ENCODE measurements around the gene TGFB1I1. TPM values are rescaled to one million over a fixed set of nuclear protein-coding genes. Genes with fewer than 3 reads are reported as not detected.

The TGFB1I1 gene
- total RNA-seq, 4 donors from 2014 or later = 16.1 to 33.7 (median 18.9) TPM

- ATAC-seq (ENCODE audit: low FRiP score) = peak; percentile 82
- DNase-seq (ENCODE audit: low spot score) = peak; percentile 68
- TF ChIP-seq, protein P1, sequence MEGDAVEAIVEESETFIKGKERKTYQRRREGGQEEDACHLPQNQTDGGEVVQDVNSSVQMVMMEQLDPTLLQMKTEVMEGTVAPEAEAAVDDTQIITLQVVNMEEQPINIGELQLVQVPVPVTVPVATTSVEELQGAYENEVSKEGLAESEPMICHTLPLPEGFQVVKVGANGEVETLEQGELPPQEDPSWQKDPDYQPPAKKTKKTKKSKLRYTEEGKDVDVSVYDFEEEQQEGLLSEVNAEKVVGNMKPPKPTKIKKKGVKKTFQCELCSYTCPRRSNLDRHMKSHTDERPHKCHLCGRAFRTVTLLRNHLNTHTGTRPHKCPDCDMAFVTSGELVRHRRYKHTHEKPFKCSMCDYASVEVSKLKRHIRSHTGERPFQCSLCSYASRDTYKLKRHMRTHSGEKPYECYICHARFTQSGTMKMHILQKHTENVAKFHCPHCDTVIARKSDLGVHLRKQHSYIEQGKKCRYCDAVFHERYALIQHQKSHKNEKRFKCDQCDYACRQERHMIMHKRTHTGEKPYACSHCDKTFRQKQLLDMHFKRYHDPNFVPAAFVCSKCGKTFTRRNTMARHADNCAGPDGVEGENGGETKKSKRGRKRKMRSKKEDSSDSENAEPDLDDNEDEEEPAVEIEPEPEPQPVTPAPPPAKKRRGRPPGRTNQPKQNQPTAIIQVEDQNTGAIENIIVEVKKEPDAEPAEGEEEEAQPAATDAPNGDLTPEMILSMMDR (IDR thresholded peaks at IDR 0.05) = no peak
Measured at GRCh38 chr16:31472709-31473203, 804 bp downstream of the TGFB1I1 start.

GRCh38 chr16:31473264-31473984, 1.5 kb downstream of the TGFB1I1 start:
- DNase-seq (ENCODE audit: low spot score) (no peak), ATAC-seq (ENCODE audit: low FRiP score) (no peak)
- TF ChIP-seq, protein P1 (IDR thresholded peaks at IDR 0.05) = no peak

DNA sequence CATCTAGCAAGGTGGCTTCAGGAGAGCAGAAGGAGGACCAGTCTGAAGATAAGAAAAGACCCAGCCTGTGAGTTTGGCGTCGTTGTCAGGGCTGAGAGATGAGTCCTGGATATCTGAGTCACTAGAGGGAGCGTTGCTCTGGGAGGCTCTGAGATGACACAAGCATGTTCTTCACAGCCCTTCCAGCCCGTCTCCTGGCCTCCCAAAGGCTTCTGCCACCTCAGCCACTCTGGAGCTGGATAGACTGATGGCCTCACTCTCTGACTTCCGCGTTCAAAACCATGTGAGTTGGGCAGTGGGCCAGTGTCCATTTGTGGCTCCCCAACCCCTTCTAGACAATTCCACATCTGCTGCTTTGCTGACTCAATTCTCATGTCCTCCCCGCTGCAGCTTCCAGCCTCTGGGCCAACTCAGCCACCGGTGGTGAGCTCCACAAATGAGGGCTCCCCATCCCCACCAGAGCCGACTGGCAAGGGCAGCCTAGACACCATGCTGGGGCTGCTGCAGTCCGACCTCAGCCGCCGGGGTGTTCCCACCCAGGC, 2.3 kb downstream of the TGFB1I1 start:
- ATAC-seq (ENCODE audit: low FRiP score) = no peak
- DNase-seq (ENCODE audit: low spot score) = no peak

GRCh38 chr16:31474773-31475738, 3.1 kb downstream of the TGFB1I1 start:
- no peak for ATAC-seq (ENCODE audit: low FRiP score)
- TF ChIP-seq, protein P1 (IDR thresholded peaks at IDR 0.05) = no peak
- DNase-seq (ENCODE audit: low spot score) = no peak

More for the DNA sequence above, 2.3 kb downstream of the TGFB1I1 start:
- TF ChIP-seq, protein P1 (IDR thresholded peaks at IDR 0.05) = no peak

DNA sequence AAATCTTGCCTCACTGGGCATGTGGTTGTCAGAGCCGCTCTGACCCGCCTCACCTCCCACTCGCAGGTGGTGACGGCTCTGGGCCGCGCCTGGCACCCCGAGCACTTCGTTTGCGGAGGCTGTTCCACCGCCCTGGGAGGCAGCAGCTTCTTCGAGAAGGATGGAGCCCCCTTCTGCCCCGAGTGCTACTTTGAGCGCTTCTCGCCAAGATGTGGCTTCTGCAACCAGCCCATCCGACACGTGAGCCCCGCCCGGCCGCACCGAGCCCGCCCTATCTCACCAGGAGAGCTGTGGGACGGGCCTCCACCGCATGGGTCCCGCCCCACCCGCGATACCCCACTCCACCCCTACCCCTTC, 4.0 kb downstream of the TGFB1I1 start:
- TF ChIP-seq, protein P1 (IDR thresholded peaks at IDR 0.05) = no peak
- no peak for ATAC-seq (ENCODE audit: low FRiP score)
- no peak for DNase-seq (ENCODE audit: low spot score)

DNA sequence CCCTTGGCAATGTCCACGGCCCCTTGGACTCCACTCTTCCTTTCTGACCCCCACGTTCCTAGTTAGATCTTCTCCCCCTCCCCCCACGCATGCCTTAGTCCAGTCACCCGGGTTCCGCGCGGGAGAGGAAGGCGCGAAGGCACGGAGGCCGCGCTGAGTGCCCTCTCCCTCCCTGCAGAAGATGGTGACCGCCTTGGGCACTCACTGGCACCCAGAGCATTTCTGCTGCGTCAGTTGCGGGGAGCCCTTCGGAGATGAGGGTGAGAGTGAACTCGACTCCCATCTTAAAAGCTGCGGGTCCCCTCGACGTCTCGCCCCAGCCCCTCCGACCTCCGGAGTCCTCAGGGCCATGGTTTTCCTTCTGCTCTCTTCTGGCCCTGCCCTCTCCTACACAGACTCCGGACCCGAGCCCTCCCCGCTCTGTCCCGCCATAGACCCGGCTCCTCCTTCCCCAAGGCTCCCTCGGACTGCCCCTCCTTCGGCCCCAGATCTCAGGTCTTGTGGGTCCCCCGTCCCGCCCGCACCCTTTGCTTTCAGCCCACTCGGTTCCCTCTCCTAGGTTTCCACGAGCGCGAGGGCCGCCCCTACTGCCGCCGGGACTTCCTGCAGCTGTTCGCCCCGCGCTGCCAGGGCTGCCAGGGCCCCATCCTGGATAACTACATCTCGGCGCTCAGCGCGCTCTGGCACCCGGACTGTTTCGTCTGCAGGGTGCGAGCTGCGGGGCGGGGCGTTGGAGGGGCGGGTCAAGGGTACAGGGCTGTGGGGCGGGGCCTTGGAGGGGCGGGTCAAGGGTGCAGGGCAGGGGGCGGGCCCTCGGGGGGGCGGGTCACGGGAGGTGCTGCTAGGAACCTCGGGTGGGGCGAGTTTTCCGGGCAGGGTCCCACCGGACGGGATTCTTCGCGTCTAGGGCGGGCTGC, 4.6 kb downstream of the TGFB1I1 start:
- ATAC-seq (ENCODE audit: low FRiP score) (no peak), DNase-seq (ENCODE audit: low spot score) (peak; percentile 37)
- TF ChIP-seq, protein P1 (IDR thresholded peaks at IDR 0.05) = no peak
